H9 (cell line): ENCODE data around the gene ADSS1. TPM values are rescaled to one million over a fixed set of nuclear protein-coding genes. Genes with fewer than 3 reads are reported as not detected.
A peak's percentile ranks its signal among the peaks of the same experiment; 100 is the strongest.

Experiments used
- DNase-seq: peaks from one replicate; pipeline ENCODE4 v3.0.0-alpha.2; 2017
- H2AFZ ChIP-seq: one replicate; pipeline ENCODE4 v1.6.1; 2013; ENCODE audit warnings: mild to moderate bottlenecking, low read length, control low read depth, moderate library complexity
- H2AK5ac ChIP-seq: 2 replicates; pipeline ENCODE4 v1.6.1; 2013; ENCODE audit warnings: low read length, control low read depth, mixed read lengths; ENCODE audit not compliant: insufficient read length
- H2BK120ac ChIP-seq: one replicate; pipeline ENCODE4 v1.6.1; 2013; ENCODE audit warnings: low read depth, mild to moderate bottlenecking, low read length, control low read depth, inconsistent platforms; ENCODE audit not compliant: poor library complexity, severe bottlenecking
- H2BK12ac ChIP-seq: 2 replicates; pipeline ENCODE4 v1.6.1; 2013; ENCODE audit warnings: low read length, control low read depth, mixed read lengths, low read depth; ENCODE audit not compliant: insufficient read length
- H2BK15ac ChIP-seq: 2 replicates; pipeline ENCODE4 v1.6.1; 2013; ENCODE audit warnings: low read depth, low read length, control low read depth
- H2BK20ac ChIP-seq: one replicate; pipeline ENCODE4 v1.6.1; 2013; ENCODE audit warnings: low read depth, mild to moderate bottlenecking, low read length, control low read depth, inconsistent platforms; ENCODE audit not compliant: poor library complexity, severe bottlenecking
- H2BK5ac ChIP-seq: 2 replicates; pipeline ENCODE4 v1.6.1; 2013; ENCODE audit warnings: low read length, control low read depth, mixed read lengths; ENCODE audit not compliant: insufficient read length
- H3K14ac ChIP-seq: 2 replicates; pipeline ENCODE4 v1.6.1; 2013; ENCODE audit warnings: low read length, control low read depth; ENCODE audit not compliant: insufficient read depth
- H3K18ac ChIP-seq: 2 replicates; pipeline ENCODE4 v1.6.1; 2013; ENCODE audit warnings: low read depth, mild to moderate bottlenecking, mixed read lengths, low read length, control low read depth; ENCODE audit not compliant: insufficient read length
- H3K23ac ChIP-seq: 2 replicates; pipeline ENCODE4 v1.6.1; 2013; ENCODE audit warnings: low read length, control low read depth, mixed read lengths, low read depth; ENCODE audit not compliant: insufficient read length
- H3K23me2 ChIP-seq: 2 replicates; pipeline ENCODE4 v1.6.1; 2013; ENCODE audit warnings: low read depth, mild to moderate bottlenecking, mixed read lengths, low read length, control low read depth; ENCODE audit not compliant: insufficient read length, poor library complexity, severe bottlenecking
- H3K27ac ChIP-seq: 2 replicates; pipeline ENCODE4 v1.5.1; 2013; ENCODE audit warnings: low read length, control low read depth, mixed read lengths, low read depth; ENCODE audit not compliant: insufficient read length
- H3K27me3 ChIP-seq: 2 replicates; pipeline ENCODE4 v1.6.1; 2013; ENCODE audit warnings: low read length, control low read depth, inconsistent platforms; ENCODE audit not compliant: insufficient read depth
- H3K4ac ChIP-seq: 2 replicates; pipeline ENCODE4 v1.6.1; 2013; ENCODE audit warnings: low read depth, mild to moderate bottlenecking, control low read depth, inconsistent platforms, low read length, moderate library complexity
- H3K4me1 ChIP-seq: 2 replicates; pipeline ENCODE4 v1.6.1; 2013; ENCODE audit warnings: low read length, control low read depth, inconsistent platforms; ENCODE audit not compliant: insufficient read depth
- H3K4me2 ChIP-seq: 2 replicates; pipeline ENCODE4 v1.6.1; 2013; ENCODE audit warnings: low read length, control low read depth, mixed read lengths; ENCODE audit not compliant: insufficient read length, insufficient read depth
- H3K56ac ChIP-seq: 2 replicates; pipeline ENCODE4 v1.6.1; 2013; ENCODE audit warnings: low read depth, mild to moderate bottlenecking, mixed read lengths, low read length, control low read depth; ENCODE audit not compliant: insufficient read length
- H3K79me1 ChIP-seq: 2 replicates; pipeline ENCODE4 v1.6.1; 2013; ENCODE audit warnings: low read depth, mild to moderate bottlenecking, moderate library complexity, low read length, control low read depth, inconsistent platforms; ENCODE audit not compliant: insufficient read depth, poor library complexity, severe bottlenecking
- H3K79me2 ChIP-seq: 2 replicates; pipeline ENCODE4 v1.6.1; 2013; ENCODE audit warnings: low read length, control low read depth, inconsistent platforms; ENCODE audit not compliant: insufficient read depth
- H3K9ac ChIP-seq: 2 replicates; pipeline ENCODE4 v1.6.1; 2013; ENCODE audit warnings: low read length, control low read depth, mixed read lengths; ENCODE audit not compliant: insufficient read length; ENCODE audit errors: extremely low read depth
- H3K9me3 ChIP-seq: one replicate; pipeline ENCODE4 v1.6.1; 2013; ENCODE audit warnings: low read depth, low read length, inconsistent platforms; ENCODE audit not compliant: control insufficient read depth
- H3T11ph ChIP-seq: one replicate; pipeline ENCODE4 v1.6.1; 2013; ENCODE audit warnings: mild to moderate bottlenecking, low read length, control low read depth, inconsistent platforms
- H4K20me1 ChIP-seq: one replicate; pipeline ENCODE4 v1.6.1; 2013; ENCODE audit not compliant: control insufficient read depth, insufficient read length, insufficient read depth
- H4K5ac ChIP-seq: 2 replicates; pipeline ENCODE4 v1.6.1; 2013; ENCODE audit warnings: low read depth, mild to moderate bottlenecking, mixed read lengths, low read length, control low read depth; ENCODE audit not compliant: insufficient read length
- H4K8ac ChIP-seq: replicated peaks from 2 replicates; pipeline ENCODE4 v1.6.1; 2013; ENCODE audit warnings: low read length, control low read depth, mixed read lengths, low read depth; ENCODE audit not compliant: insufficient read length
- H4K91ac ChIP-seq: 2 replicates; pipeline ENCODE4 v1.6.1; 2013; ENCODE audit warnings: low read depth, mild to moderate bottlenecking, moderate library complexity, mixed read lengths, low read length, control low read depth; ENCODE audit not compliant: insufficient read length
- H3K27ac Mint-ChIP-seq, 3 experiments: 2 replicates in 2 of 3; 3 replicates in 1 of 3; pipeline ENCODE4 v1.8.0; 2020 to 2021; ENCODE audit warnings: mixed read lengths in 3 of 3, mild to moderate bottlenecking in 1 of 3, moderate library complexity in 1 of 3
- H3K27me3 Mint-ChIP-seq: 2 replicates; pipeline ENCODE4 v1.8.0; 2021; ENCODE audit warnings: low read depth, mild to moderate bottlenecking, moderate library complexity, mixed read lengths
- H3K36me3 Mint-ChIP-seq, 3 experiments: 2 replicates in 2 of 3; 3 replicates in 1 of 3; pipeline ENCODE4 v1.8.0; 2020 to 2021; ENCODE audit warnings: low read depth in 3 of 3, mixed read lengths in 3 of 3; ENCODE audit not compliant: insufficient read depth in 1 of 3
- H3K4me1 Mint-ChIP-seq, 2 experiments: 2 replicates each; pipeline ENCODE4 v1.8.0; 2020; ENCODE audit warnings: mixed read lengths in 2 of 2
- H3K4me3 Mint-ChIP-seq, 2 experiments: 2 replicates in 1 of 2; 3 replicates in 1 of 2; pipeline ENCODE4 v1.8.0; 2020 to 2021; ENCODE audit warnings: mild to moderate bottlenecking in 2 of 2, mixed read lengths in 2 of 2, moderate library complexity in 1 of 2
- H3K9me3 Mint-ChIP-seq, 2 experiments: 2 replicates in 1 of 2; 3 replicates in 1 of 2; pipeline ENCODE4 v1.8.0; 2020; ENCODE audit warnings: mild to moderate bottlenecking in 2 of 2, mixed read lengths in 2 of 2, moderate library complexity in 1 of 2
- CTCF ChIP-seq: fragments of 200-600 bp; sonication (generic); conservative IDR thresholded peaks from 3 replicates; pipeline ENCODE4 v1.8.0; 2021; ENCODE audit warnings: antibody characterized with exemption, mild to moderate bottlenecking
- WGBS: extraction: QIAGEN DNeasy Blood & Tissue Kit; methylation state at CpG from one replicate; pipeline ENCODE4 v1.1.7; 2013; ENCODE audit warnings: missing lambda C conversion rate, low lambda C conversion rate, mixed read lengths; ENCODE audit not compliant: insufficient read length; ENCODE audit errors: extremely low coverage; 5-methylcytosine and 5-hydroxymethylcytosine counted together
- total RNA-seq: library from RNA; stranded (reverse); gene quantifications from 2 replicates; pipeline ENCODE4 v1.2.1, GENCODE V29; 2021

The ADSS1 gene
- total RNA-seq, 1 experiment from 2014 or later, result 8.5 TPM

- Histone ChIP-seq H2BK20ac (no peak overlapping the region), H2BK12ac (no peak overlapping the region), H3K27ac (no peak overlapping the region), H2AFZ (no peak overlapping the region), H3K9me3 (no peaks in the 10 kb centered on the region), H3K9ac (no peak overlapping the region), H4K20me1 (no peaks in the 10 kb centered on the region), H4K5ac (no peak overlapping the region), H4K8ac (no peak overlapping the region), H3K18ac (no peak overlapping the region), H2BK120ac (no peak overlapping the region), H3K79me2 (no peaks in the 10 kb centered on the region), H3K23ac (no peak overlapping the region), H2BK15ac (no peak overlapping the region), H3K56ac (no peak overlapping the region), H3T11ph (no peak overlapping the region), H3K79me1 (no peaks in the 10 kb centered on the region), H2BK5ac (no peak overlapping the region), H3K23me2 (no peaks in the 10 kb centered on the region), H3K27me3 (no peaks in the 10 kb centered on the region), H3K14ac (no peak overlapping the region; the same call in 1 of the 2 replicates), H3K4ac (no peak overlapping the region), H2AK5ac (no peak overlapping the region), H4K91ac (no peak overlapping the region), H3K4me2 (no peak overlapping the region), H3K4me1 (peaks cover 4% of the 10 kb centered on the region; the same call in 1 of the 2 replicates)
- no CpG with 5 or more reads among the region's 19 CpGs for WGBS
- H3K4me3 Mint-ChIP-seq, result no peak overlapping the region
- DNase-seq, result no peak
- TF ChIP-seq CTCF, result no peak
- H3K4me1 Mint-ChIP-seq, result peaks cover 25 to 42% of the 10 kb centered on the region in 2 experiments
- no peaks in the 10 kb centered on the region; the same call in 1 of the 2 replicates for H3K27me3 Mint-ChIP-seq
- H3K9me3 Mint-ChIP-seq, result no peaks in the 10 kb centered on the region
- H3K36me3 Mint-ChIP-seq, result peaks cover 6 to 13% (median 9%) of the 10 kb centered on the region in 3 experiments; a peak in 6 of 7 replicates
- 0 out of 7 replicates have a peak overlapping the region, but pooled peaks of 1 of the 3 experiments have one; percentile 44 for H3K27ac Mint-ChIP-seq
These were observed 26.0 kb upstream of the ADSS1 start for GRCh38 chr14:104697892-104698583.
